ENCODE data around the gene CHRDL2. TPM values are rescaled to one million over a fixed set of nuclear protein-coding genes. Genes with fewer than 3 reads are reported as not detected.

The CHRDL2 gene
- total RNA-seq, 1 experiment from 2014 or later: not detected

DNA sequence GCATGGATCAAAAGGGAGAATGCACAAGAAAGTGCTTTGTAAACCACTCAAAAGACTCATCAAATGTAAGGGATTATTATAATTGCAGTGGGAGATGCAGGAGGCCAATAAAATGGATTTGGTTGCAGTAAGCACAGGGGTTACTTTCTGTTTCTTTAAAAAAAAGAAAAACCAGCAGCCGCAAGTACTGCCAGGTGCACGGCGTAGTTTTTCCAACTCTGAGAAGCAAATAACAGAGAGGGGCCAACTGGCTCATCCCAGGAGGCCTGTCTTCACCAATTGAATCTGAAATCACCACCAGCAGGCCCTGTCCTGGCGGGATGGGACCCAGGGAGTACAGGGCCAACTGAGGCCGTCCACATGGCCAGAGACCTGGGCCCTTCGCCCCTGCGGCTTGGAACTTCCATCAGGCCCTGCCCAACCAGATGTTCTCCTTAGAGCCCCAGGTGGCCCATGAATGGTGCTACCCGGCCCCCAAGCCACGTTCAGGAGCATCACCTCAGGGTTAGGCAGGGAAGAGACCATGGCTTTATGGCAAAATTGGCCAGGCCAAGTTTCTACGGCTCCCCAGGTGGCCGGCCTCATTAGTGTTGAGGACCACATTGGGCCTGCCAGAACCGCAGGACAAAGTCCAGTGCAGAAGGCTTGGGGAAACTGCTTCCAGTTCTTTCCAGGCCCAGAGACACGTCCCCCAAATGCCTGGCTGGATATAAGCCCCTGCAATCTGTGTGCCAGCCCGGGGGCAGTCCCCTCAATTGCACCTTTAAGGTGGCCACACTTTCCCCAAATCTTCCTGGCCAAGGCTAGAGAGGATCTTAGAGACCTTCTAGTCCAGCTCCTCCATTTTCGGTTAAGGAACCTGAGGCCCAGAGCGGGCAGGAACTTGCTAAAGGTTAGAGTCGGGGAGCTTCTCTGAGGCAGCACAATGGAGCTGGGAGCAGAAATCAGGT, 61.7 kb downstream of the CHRDL2 start:
- intact Hi-C loops (cut with micrococcal nuclease): no loop called here
- ChIA-PET CTCF (no interaction called here), POLR2A (no interaction called here), RAD21 (ENCODE audit: low non-redundant PET in 1 of 2, low total read pairs in 2 of 2, uncharacterized antibody in 2 of 2, unreplicated experiment in 2 of 2) (no interaction called here)
- Histone ChIP-seq H3K27me3 (ENCODE audit: insufficient read depth, low read length) (no peaks in the 10 kb centered on the region), H3K79me2 (ENCODE audit: insufficient read depth, low read length) (no peaks in the 10 kb centered on the region), H4K20me1 (ENCODE audit: insufficient read depth) (no peaks in the 10 kb centered on the region), H3K9ac (ENCODE audit: low read length) (no peak overlapping the region), H3K9me2 (ENCODE audit: insufficient read depth) (no peaks in the 10 kb centered on the region), H3K9me3 (ENCODE audit: control insufficient read depth in 1 of 2, insufficient read depth in 1 of 2, low read depth in 1 of 2, low read length in 2 of 2) (no peaks in the 10 kb centered on the region), H3K36me3 (ENCODE audit: control insufficient read depth in 1 of 2, insufficient read depth in 2 of 2, low read length in 2 of 2) (no peaks in the 10 kb centered on the region), H3K4me1 (ENCODE audit: control insufficient read depth in 1 of 2, insufficient read depth in 2 of 2, low read length in 2 of 2) (no peaks in the 10 kb centered on the region), H3K27ac (ENCODE audit: low read depth, low read length) (no peak overlapping the region), H3K4me3 (replicated peaks in 1 of 2; ENCODE audit: low read depth in 1 of 2, low read length in 2 of 2) (no peak overlapping the region), H2AFZ (ENCODE audit: low read depth, low read length, poor library complexity, severe bottlenecking) (no peak overlapping the region), H3K4me2 (ENCODE audit: low read length) (no peak overlapping the region)
- ATAC-seq: no peak
- TF ChIP-seq EZH2 (IDR thresholded peaks at IDR 0.05) (no peak), JUND (IDR thresholded peaks at IDR 0.05) (no peak), SP1 (IDR thresholded peaks at IDR 0.05; ENCODE audit: low read depth) (no peak), ZNF274 (IDR thresholded peaks at IDR 0.05; ENCODE audit: low read depth, low read length) (no peak), TCF7L2 (IDR thresholded peaks at IDR 0.05; ENCODE audit: borderline replicate concordance, extremely low read depth, insufficient read depth, insufficient read length) (no peak), EGR1 (IDR thresholded peaks at IDR 0.05; ENCODE audit: low read depth) (no peak), POLR2AphosphoS5 (IDR thresholded peaks at IDR 0.05; ENCODE audit: low read depth, low read length) (no peak), YY1 (IDR thresholded peaks at IDR 0.05; ENCODE audit: extremely low read depth, insufficient replicate concordance, low read depth, low read length) (no peak)
- no peak for DNase-seq (ENCODE audit: low read depth, low spot score)
- BruUV-seq (replicated peaks): no TSS peak

DNA sequence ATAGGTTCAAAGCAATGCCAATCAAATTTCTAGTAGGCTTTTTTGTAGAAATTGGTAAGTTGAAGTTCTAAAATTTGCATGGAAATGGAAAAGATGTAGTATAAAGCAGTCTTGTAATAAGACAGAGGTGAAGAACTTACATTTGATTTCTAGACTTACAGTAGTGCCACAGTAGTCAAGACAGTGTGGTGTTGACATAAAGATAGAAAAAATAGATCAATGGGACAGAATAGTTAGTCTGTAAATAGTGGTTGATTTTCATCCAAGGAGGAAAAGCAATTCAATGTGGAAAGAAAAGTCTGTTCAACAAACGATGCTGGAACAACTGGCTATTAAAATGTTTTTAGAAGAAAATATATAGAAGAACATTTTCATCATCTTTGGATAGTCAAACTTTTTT, 67.9 kb downstream of the CHRDL2 start:
- Histone ChIP-seq H3K4me1 (ENCODE audit: control insufficient read depth in 1 of 2, insufficient read depth in 2 of 2, low read length in 2 of 2) (no peaks in the 10 kb centered on the region), H3K27me3 (ENCODE audit: insufficient read depth, low read length) (no peaks in the 10 kb centered on the region), H4K20me1 (ENCODE audit: insufficient read depth) (no peaks in the 10 kb centered on the region), H3K9ac (ENCODE audit: low read length) (no peak overlapping the region), H2AFZ (ENCODE audit: low read depth, low read length, poor library complexity, severe bottlenecking) (no peak overlapping the region), H3K4me3 (replicated peaks in 1 of 2; ENCODE audit: low read depth in 1 of 2, low read length in 2 of 2) (no peak overlapping the region), H3K79me2 (ENCODE audit: insufficient read depth, low read length) (no peaks in the 10 kb centered on the region), H3K9me3 (ENCODE audit: control insufficient read depth in 1 of 2, insufficient read depth in 1 of 2, low read depth in 1 of 2, low read length in 2 of 2) (no peaks in the 10 kb centered on the region), H3K36me3 (ENCODE audit: control insufficient read depth in 1 of 2, insufficient read depth in 2 of 2, low read length in 2 of 2) (no peaks in the 10 kb centered on the region), H3K9me2 (ENCODE audit: insufficient read depth) (no peaks in the 10 kb centered on the region), H3K4me2 (ENCODE audit: low read length) (no peak overlapping the region), H3K27ac (ENCODE audit: low read depth, low read length) (no peak overlapping the region)
- intact Hi-C loops (cut with micrococcal nuclease): no loop called here
- ChIA-PET RAD21 (ENCODE audit: low non-redundant PET in 1 of 2, low total read pairs in 2 of 2, uncharacterized antibody in 2 of 2, unreplicated experiment in 2 of 2) (no interaction called here), CTCF (interaction anchor here (0.8 kb wide), 1 partner anchor 39 kb away, joined by 3 read pairs; no protein-coding TSS in a partner anchor), POLR2A (no interaction called here)
- DNase-seq (ENCODE audit: low read depth, low spot score): no peak
- BruUV-seq (replicated peaks): no TSS peak
- ATAC-seq: no peak
- TF ChIP-seq ZFX (IDR thresholded peaks at IDR 0.05) (no peak), EZH2 (IDR thresholded peaks at IDR 0.05) (no peak), RAD21 (IDR thresholded peaks at IDR 0.05; ENCODE audit: low read depth) (no peak), ZNF274 (IDR thresholded peaks at IDR 0.05; ENCODE audit: low read depth, low read length) (no peak), TCF7L2 (IDR thresholded peaks at IDR 0.05; ENCODE audit: borderline replicate concordance, extremely low read depth, insufficient read depth, insufficient read length) (no peak), CBX3 (IDR thresholded peaks at IDR 0.05; ENCODE audit: low read depth) (no peak), SRF (IDR thresholded peaks at IDR 0.05; ENCODE audit: low read depth) (no peak), EZH2phosphoT487 (IDR thresholded peaks at IDR 0.05; ENCODE audit: borderline replicate concordance) (no peak), SIN3A (IDR thresholded peaks at IDR 0.05; ENCODE audit: low read depth) (no peak), SP1 (IDR thresholded peaks at IDR 0.05; ENCODE audit: low read depth) (no peak), JUND (IDR thresholded peaks at IDR 0.05) (no peak), ELF1 (IDR thresholded peaks at IDR 0.05; ENCODE audit: borderline replicate concordance, low read depth) (no peak)
- TF ChIP-seq, protein P1, sequence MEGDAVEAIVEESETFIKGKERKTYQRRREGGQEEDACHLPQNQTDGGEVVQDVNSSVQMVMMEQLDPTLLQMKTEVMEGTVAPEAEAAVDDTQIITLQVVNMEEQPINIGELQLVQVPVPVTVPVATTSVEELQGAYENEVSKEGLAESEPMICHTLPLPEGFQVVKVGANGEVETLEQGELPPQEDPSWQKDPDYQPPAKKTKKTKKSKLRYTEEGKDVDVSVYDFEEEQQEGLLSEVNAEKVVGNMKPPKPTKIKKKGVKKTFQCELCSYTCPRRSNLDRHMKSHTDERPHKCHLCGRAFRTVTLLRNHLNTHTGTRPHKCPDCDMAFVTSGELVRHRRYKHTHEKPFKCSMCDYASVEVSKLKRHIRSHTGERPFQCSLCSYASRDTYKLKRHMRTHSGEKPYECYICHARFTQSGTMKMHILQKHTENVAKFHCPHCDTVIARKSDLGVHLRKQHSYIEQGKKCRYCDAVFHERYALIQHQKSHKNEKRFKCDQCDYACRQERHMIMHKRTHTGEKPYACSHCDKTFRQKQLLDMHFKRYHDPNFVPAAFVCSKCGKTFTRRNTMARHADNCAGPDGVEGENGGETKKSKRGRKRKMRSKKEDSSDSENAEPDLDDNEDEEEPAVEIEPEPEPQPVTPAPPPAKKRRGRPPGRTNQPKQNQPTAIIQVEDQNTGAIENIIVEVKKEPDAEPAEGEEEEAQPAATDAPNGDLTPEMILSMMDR (IDR thresholded peaks at IDR 0.05 in 2 of 3, conservative IDR thresholded peaks at IDR 0.05 in 1 of 3; ENCODE audit: borderline replicate concordance in 1 of 3, insufficient read depth in 1 of 3, low read depth in 2 of 3, low read length in 2 of 3): no peak
- TF ChIP-seq, protein P2, sequence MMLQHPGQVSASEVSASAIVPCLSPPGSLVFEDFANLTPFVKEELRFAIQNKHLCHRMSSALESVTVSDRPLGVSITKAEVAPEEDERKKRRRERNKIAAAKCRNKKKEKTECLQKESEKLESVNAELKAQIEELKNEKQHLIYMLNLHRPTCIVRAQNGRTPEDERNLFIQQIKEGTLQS (IDR thresholded peaks at IDR 0.05): no peak

Measured in HCT116 (cell line).